HepG2 (cell line): Measurements from ENCODE around the gene RNF222. TPM values are rescaled to one million over a fixed set of nuclear protein-coding genes. Genes with fewer than 3 reads are reported as not detected.
A peak's percentile ranks its signal among the peaks of the same experiment; 100 is the strongest.

ENCODE experiments used
- E2F1 ChIP-seq: sonication (generic); formaldehyde crosslinking; IDR thresholded peaks from 2 replicates; pipeline ENCODE4 v1.5.0; 2020; ENCODE audit warnings: missing genetic modification reagents
- ELF3 ChIP-seq: IDR thresholded peaks from 2 replicates; pipeline ENCODE4 v1.6.1; 2016; ENCODE audit warnings: missing genetic modification reagents, missing compliant biosample characterization
- KAT7 ChIP-seq: IDR thresholded peaks from 2 replicates; pipeline ENCODE4 v1.6.1; 2018; ENCODE audit warnings: borderline replicate concordance, missing compliant biosample characterization
- KDM3A ChIP-seq: IDR thresholded peaks from 2 replicates; pipeline ENCODE4 v1.6.1; 2018; ENCODE audit warnings: low read depth, missing compliant biosample characterization
- KLF15 ChIP-seq: sonication (generic); formaldehyde crosslinking; IDR thresholded peaks from 2 replicates; pipeline ENCODE4 v1.8.1; 2023; ENCODE audit warnings: borderline replicate concordance, mild to moderate bottlenecking, inconsistent platforms, missing genetic modification reagents, mixed read lengths
- MTF2 ChIP-seq: sonication (generic); formaldehyde crosslinking; IDR thresholded peaks from 2 replicates; pipeline ENCODE4 v1.5.0; 2020; ENCODE audit warnings: missing genetic modification reagents, borderline replicate concordance
- NKX3-1 ChIP-seq: sonication (generic); formaldehyde crosslinking; IDR thresholded peaks from 2 replicates; pipeline ENCODE4 v1.5.0; 2020; ENCODE audit warnings: missing genetic modification reagents
- POLR2AphosphoS5 ChIP-seq: IDR thresholded peaks from 2 replicates; pipeline ENCODE4 v1.6.1; 2012; ENCODE audit warnings: low read depth, low read length
- RBFOX2 ChIP-seq: fragments of 200-400 bp; formaldehyde crosslinking; IDR thresholded peaks from 2 replicates; pipeline ENCODE4 v1.6.1; 2017; ENCODE audit warnings: low read depth, mild to moderate bottlenecking, low read length
- SAFB2 ChIP-seq: sonication (generic); formaldehyde crosslinking; IDR thresholded peaks from 2 replicates; pipeline ENCODE4 v1.5.1; 2020; ENCODE audit warnings: missing genetic modification reagents, low read depth, mild to moderate bottlenecking, borderline replicate concordance
- SPEN ChIP-seq: sonication (generic); formaldehyde crosslinking; IDR thresholded peaks from 2 replicates; pipeline ENCODE4 v1.5.1; 2020; ENCODE audit warnings: low read depth, mild to moderate bottlenecking, missing genetic modification reagents
- TARDBP ChIP-seq: sonication (generic); formaldehyde crosslinking; IDR thresholded peaks from 2 replicates; pipeline ENCODE4 v1.8.0; 2022; ENCODE audit warnings: mild to moderate bottlenecking, missing genetic modification reagents
- TSC22D2 ChIP-seq: sonication (generic); formaldehyde crosslinking; IDR thresholded peaks from 2 replicates; pipeline ENCODE4 v1.5.1; 2020; ENCODE audit warnings: missing genetic modification reagents, mild to moderate bottlenecking, borderline replicate concordance
- ZBTB20 ChIP-seq: sonication (generic); formaldehyde crosslinking; IDR thresholded peaks from 2 replicates; pipeline ENCODE4 v1.8.1; 2023; ENCODE audit warnings: missing genetic modification reagents, low read depth, mild to moderate bottlenecking, borderline replicate concordance
- ZHX2 ChIP-seq, 2 experiments: sonication (generic) in 1 of 2; formaldehyde crosslinking in 1 of 2; IDR thresholded peaks; 2 replicates each; pipeline versions ENCODE4 v1.6.1 to v1.9.0; 2014 to 2022; ENCODE audit warnings: antibody characterized with exemption in 1 of 2, borderline replicate concordance in 1 of 2, inconsistent platforms in 1 of 2, low read depth in 1 of 2, missing genetic modification reagents in 1 of 2
- ZMYM4 ChIP-seq: sonication (generic); formaldehyde crosslinking; IDR thresholded peaks from 2 replicates; pipeline ENCODE4 v1.8.1; 2023; ENCODE audit warnings: mild to moderate bottlenecking, missing genetic modification reagents
- ZNF619 ChIP-seq: sonication (generic); formaldehyde crosslinking; IDR thresholded peaks from 2 replicates; pipeline ENCODE4 v1.4.0; 2020; ENCODE audit warnings: mild to moderate bottlenecking, missing genetic modification reagents
- ZNF773 ChIP-seq: sonication (generic); formaldehyde crosslinking; IDR thresholded peaks from 2 replicates; pipeline ENCODE4 v1.4.0; 2020; ENCODE audit warnings: missing genetic modification reagents, borderline replicate concordance
- polyA plus RNA-seq, 8 experiments: library from polyadenylated mRNA; depleted of rRNA in 3 of 8; stranded (reverse) in 7 of 8; unstranded in 1 of 8; fragments of >200 nt; fragmentation: Illumina TruSeq in 4 of 8; extraction: Trizol in 4 of 8; gene quantifications; 2 replicates each; pipeline versions ENCODE4 v1.2.1 to v1.2.3, GENCODE V29; 2011 to 2016; ENCODE audit warnings: low read depth in 4 of 8, missing spikeins in 1 of 8, mixed read lengths in 1 of 8; ENCODE audit not compliant: insufficient read depth in 1 of 8
- total RNA-seq, 5 experiments: library from RNA; depleted of rRNA; stranded (reverse); fragments of >200 nt; fragmentation: Illumina TruSeq; extraction: Trizol; gene quantifications; 2 replicates each; pipeline ENCODE4 v1.2.3, GENCODE V29; 2016; ENCODE audit warnings: low read depth in 1 of 5

RNF222 gene
- total and polyA plus RNA-seq, 2 of the 13 experiments (the other 11 are each of a cell fraction or from before 2014, with no cell fraction given): not detected

GRCh38 chr17:8435245-8436168 is 37.9 kb upstream of the RNF222 start, which contains the start of gene NDEL1 (continued):
- TF ChIP-seq ZHX2 (IDR thresholded peaks at IDR 0.05; ENCODE audit: low read depth): peak; percentile 77
- TF ChIP-seq ZHX2 (CRISPR knock-in tag; IDR thresholded peaks at IDR 0.05; ENCODE audit: borderline replicate concordance): no peak
- TF ChIP-seq ZMYM4 (CRISPR knock-in tag): peak; percentile 56
- TF ChIP-seq KDM3A (CRISPR knock-in tag): 0 out of 2 replicates have a peak, but pooled peaks have one; percentile 40
- peak; percentile 11; the same call in 1 of the 2 replicates for TF ChIP-seq KAT7 (CRISPR knock-in tag)
- TF ChIP-seq ZBTB20 (CRISPR knock-in tag): no peak
- peak; percentile 59; the same call in 1 of the 2 replicates for TF ChIP-seq SPEN (CRISPR knock-in tag)
- peak; percentile 84; the same call in 1 of the 2 replicates for TF ChIP-seq NKX3-1 (CRISPR knock-in tag)
- TF ChIP-seq ZNF619 (CRISPR knock-in tag): 0 out of 2 replicates have a peak, but pooled peaks have one; percentile 30
- TF ChIP-seq E2F1 (CRISPR knock-in tag): no peak; the same call in 1 of the 2 replicates
- TF ChIP-seq KLF15 (CRISPR knock-in tag): peak; percentile 40; the same call in 1 of the 2 replicates
- peak; percentile 93 for TF ChIP-seq POLR2AphosphoS5
- peak; percentile 96 for TF ChIP-seq RBFOX2
- TF ChIP-seq TARDBP (CRISPR knock-in tag): peak; percentile 47
- TF ChIP-seq SAFB2: peak; percentile 53; the same call in 1 of the 2 replicates
- peak; percentile 82; the same call in 1 of the 2 replicates for TF ChIP-seq ZNF773 (CRISPR knock-in tag)
- 0 out of 2 replicates have a peak, but pooled peaks have one; percentile 6 for TF ChIP-seq TSC22D2 (CRISPR knock-in tag)
- peak; percentile 27; the same call in 1 of the 2 replicates for TF ChIP-seq ELF3
- TF ChIP-seq MTF2 (CRISPR knock-in tag): peak; percentile 68; the same call in 1 of the 2 replicates
